ENCODE measurements around the gene SYVN1. TPM values are rescaled to one million over a fixed set of nuclear protein-coding genes. Genes with fewer than 3 reads are reported as not detected.
A peak's percentile ranks its signal among the peaks of the same experiment; 100 is the strongest.

Gene SYVN1
- total RNA-seq, 6 experiments from 2014 or later: 39.9 to 46.9 (median 42.9) TPM

DNA sequence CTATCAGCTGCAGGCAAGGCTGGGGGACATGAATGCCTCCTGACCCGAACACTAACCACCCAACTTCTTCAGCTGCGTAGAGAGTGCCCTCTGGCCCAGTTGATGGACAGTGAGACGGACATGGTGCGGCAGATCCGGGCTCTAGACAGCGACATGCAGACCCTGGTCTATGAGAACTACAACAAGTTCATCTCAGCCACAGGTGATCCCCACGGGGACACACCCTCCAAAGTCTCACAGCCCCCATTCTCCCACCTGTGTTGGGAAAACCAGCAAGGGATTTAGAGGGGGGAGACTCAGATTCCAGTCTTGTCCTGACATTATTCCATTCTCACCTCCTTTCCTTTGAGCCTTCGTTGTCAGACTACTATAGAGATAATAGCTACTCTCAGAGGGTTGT, 37.4 kb downstream of the SYVN1 start:
- no peak for DNase-seq
- TF ChIP-seq, protein P1, sequence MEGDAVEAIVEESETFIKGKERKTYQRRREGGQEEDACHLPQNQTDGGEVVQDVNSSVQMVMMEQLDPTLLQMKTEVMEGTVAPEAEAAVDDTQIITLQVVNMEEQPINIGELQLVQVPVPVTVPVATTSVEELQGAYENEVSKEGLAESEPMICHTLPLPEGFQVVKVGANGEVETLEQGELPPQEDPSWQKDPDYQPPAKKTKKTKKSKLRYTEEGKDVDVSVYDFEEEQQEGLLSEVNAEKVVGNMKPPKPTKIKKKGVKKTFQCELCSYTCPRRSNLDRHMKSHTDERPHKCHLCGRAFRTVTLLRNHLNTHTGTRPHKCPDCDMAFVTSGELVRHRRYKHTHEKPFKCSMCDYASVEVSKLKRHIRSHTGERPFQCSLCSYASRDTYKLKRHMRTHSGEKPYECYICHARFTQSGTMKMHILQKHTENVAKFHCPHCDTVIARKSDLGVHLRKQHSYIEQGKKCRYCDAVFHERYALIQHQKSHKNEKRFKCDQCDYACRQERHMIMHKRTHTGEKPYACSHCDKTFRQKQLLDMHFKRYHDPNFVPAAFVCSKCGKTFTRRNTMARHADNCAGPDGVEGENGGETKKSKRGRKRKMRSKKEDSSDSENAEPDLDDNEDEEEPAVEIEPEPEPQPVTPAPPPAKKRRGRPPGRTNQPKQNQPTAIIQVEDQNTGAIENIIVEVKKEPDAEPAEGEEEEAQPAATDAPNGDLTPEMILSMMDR (IDR thresholded peaks at IDR 0.05): no peak
- H3K4me1 Mint-ChIP-seq (ENCODE audit: low read depth): peaks cover 6% of the 10 kb centered on the region
- H3K27me3 Mint-ChIP-seq (ENCODE audit: insufficient read depth): no peaks in the 10 kb centered on the region; the same call in 1 of the 2 replicates
- peak overlapping the region; percentile 95; the same call in 1 of the 2 replicates for H3K27ac Mint-ChIP-seq
- no peaks in the 10 kb centered on the region for H3K36me3 Mint-ChIP-seq (ENCODE audit: low read depth)
- no peaks in the 10 kb centered on the region for H3K9me3 Mint-ChIP-seq
- H3K4me3 Mint-ChIP-seq: peak overlapping the region; percentile 89

DNA sequence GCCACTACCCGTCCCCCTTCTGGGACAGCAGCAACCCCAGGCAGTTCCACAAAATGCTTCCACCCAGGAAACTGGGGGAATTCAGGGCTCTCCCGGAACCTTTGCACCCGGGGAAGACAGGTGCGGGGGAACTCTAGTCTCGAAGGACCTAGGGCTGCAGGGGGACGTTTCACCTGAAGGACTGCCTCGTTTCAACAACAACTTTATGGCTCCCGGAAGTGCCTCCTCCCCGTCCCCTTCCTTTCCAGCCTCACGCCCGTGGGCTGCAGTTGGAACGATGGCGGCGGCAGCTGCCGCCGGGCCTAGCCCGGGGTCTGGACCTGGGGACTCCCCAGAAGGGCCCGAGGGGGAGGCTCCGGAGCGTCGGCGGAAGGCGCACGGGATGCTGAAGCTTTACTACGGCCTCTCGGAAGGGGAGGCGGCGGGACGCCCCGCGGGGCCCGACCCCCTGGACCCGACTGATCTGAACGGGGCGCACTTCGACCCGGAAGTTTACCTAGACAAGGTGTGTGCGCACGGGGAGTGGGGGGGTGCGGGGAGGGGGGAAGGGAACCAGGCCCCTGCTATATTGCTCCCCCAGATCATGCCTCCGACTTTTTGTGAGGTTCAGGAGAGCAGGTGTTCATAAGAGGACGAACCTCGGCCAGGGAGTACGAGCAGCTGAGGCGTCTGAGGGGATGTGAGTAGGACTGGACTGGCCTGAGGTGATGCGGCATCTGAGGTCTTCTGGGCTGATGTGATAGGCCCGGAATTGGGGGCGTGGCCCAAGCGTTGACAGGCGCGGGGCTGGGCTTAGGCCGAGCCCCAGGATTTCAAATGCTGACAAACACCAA, 38.1 kb downstream of the SYVN1 start, which contains the start of gene VPS51:
Gene VPS51 (plus strand): TSS at position 241 of the 833 bp plus-strand sequence. CDS start 37 bp downstream, at position 278.
- H3K36me3 Mint-ChIP-seq (ENCODE audit: low read depth): no peaks in the 10 kb centered on the region
- DNase-seq: peak; percentile 82
- no peaks in the 10 kb centered on the region for H3K9me3 Mint-ChIP-seq
- peak within 1 kb of the TSS; percentile 95 for H3K27ac Mint-ChIP-seq
- H3K4me3 Mint-ChIP-seq: peak within 1 kb of the TSS; percentile 89
- TF ChIP-seq, protein P1 (IDR thresholded peaks at IDR 0.05): no peak
- H3K4me1 Mint-ChIP-seq (ENCODE audit: low read depth): peaks cover 6% of the 10 kb centered on the region
- H3K27me3 Mint-ChIP-seq (ENCODE audit: insufficient read depth): no peaks in the 10 kb centered on the region; the same call in 1 of the 2 replicates

DNA sequence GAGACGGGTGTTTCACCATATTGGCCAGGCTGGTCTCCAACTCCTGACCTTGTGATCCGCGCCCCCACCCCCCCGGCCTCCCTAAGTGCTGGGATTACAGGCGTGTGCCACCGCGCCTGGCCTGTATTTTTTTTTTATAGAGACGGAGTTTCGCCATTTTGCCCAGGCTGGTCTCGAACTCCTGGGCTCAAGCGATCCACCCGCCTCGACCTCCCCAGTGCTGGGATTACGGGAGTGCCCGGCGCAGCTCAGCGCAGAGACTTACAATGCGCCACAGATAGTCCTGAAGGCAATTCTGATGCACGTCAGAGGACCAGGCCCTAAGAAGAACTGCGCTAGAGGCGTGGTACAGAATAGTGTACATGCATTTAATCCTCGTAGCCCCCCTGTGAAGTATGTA, 38.9 kb downstream of the SYVN1 start:
- TF ChIP-seq, protein P1 (IDR thresholded peaks at IDR 0.05): no peak
- H3K4me1 Mint-ChIP-seq (ENCODE audit: low read depth): peaks cover 6% of the 10 kb centered on the region
- no peaks in the 10 kb centered on the region; the same call in 1 of the 2 replicates for H3K27me3 Mint-ChIP-seq (ENCODE audit: insufficient read depth)
- peak overlapping the region; percentile 89 for H3K4me3 Mint-ChIP-seq
- DNase-seq: no peak
- no peaks in the 10 kb centered on the region for H3K36me3 Mint-ChIP-seq (ENCODE audit: low read depth)
- peak overlapping the region; percentile 91 for H3K27ac Mint-ChIP-seq
- H3K9me3 Mint-ChIP-seq: no peaks in the 10 kb centered on the region

DNA sequence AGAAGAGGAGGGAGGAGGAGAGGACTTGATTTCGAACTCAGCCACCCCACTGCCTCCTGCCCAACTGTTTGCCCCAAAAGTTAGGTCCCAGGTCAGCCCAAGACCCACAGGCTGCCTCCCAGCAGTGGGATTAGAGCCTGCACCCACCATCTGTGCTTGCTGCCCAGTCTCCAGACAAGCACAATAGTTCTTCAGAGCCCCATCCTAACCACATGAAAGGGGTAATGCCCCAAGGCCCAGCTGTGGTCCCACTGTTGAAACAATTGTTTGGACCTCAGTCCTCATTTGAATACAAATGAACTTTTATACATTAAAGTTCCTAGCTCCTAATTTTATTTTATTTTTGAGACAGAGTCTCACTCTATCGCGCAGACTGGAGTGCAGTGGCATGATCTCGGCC, 43.7 kb downstream of the SYVN1 start:
- Mint-ChIP-seq H3K27ac (no peak overlapping the region), H3K9me3 (no peaks in the 10 kb centered on the region), H3K36me3 (ENCODE audit: low read depth) (peaks cover 19% of the 10 kb centered on the region), H3K4me3 (no peak overlapping the region), H3K27me3 (ENCODE audit: insufficient read depth) (peaks cover 1% of the 10 kb centered on the region; the same call in 1 of the 2 replicates), H3K4me1 (ENCODE audit: low read depth) (peaks cover 5% of the 10 kb centered on the region)
- TF ChIP-seq, protein P1 (IDR thresholded peaks at IDR 0.05): no peak
- no peak for DNase-seq

DNA sequence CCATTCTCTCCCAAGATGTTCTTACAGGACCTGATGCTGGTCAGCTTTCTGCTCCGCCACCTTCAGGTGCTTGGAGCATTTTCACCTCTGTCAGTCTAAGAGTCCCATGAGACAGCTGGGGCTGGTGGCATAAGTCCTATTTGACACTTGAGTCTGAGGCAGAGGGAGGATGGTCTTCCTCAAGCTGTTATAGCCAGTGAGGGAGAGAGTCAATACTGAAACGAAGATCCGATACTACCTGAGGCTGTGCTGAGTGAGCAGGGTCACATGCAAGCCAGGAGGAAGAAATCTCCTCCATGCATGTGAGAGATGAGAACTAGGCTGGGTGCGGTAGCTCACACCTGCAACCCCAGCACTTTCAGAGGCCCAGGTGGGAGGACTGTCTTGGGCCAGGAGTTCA, 44.7 kb downstream of the SYVN1 start:
- no peak overlapping the region for H3K27ac Mint-ChIP-seq
- H3K4me3 Mint-ChIP-seq: no peak overlapping the region
- H3K9me3 Mint-ChIP-seq: no peaks in the 10 kb centered on the region
- TF ChIP-seq, protein P1 (IDR thresholded peaks at IDR 0.05): no peak
- H3K27me3 Mint-ChIP-seq (ENCODE audit: insufficient read depth): peaks cover 1% of the 10 kb centered on the region; the same call in 1 of the 2 replicates
- no peak for DNase-seq
- H3K36me3 Mint-ChIP-seq (ENCODE audit: low read depth): peaks cover 21% of the 10 kb centered on the region
- H3K4me1 Mint-ChIP-seq (ENCODE audit: low read depth): peaks cover 13% of the 10 kb centered on the region
